Activated CD4-positive, alpha-beta T cell treated with anti-CD3 and anti-CD28 coated beads, Interleukin-2, amount 10 ng/mL, durations not matched to agents 7 days and 5 days (primary cell): ENCODE results near the gene AUTS2. TPM values are rescaled to one million over a fixed set of nuclear protein-coding genes. Genes with fewer than 3 reads are reported as not detected.
"Not testable (repeated sequence)": the region's sequence is repeated elsewhere in the genome, so short reads cannot be mapped to it uniquely, and the experiment has no call there.

Source experiments
- CTCF ChIA-PET: fragments of 350-600 bp; sonication (Branson Sonifier 250); formaldehyde crosslinking; loops from one replicate; lab custom pipeline; 2021; ENCODE audit warnings: antibody characterized with exemption; lab: Charles Lee
- POLR2A ChIA-PET: fragments of 350-600 bp; sonication (Branson Sonifier 250); formaldehyde crosslinking; loops from one replicate; lab custom pipeline; 2021; ENCODE audit warnings: antibody characterized with exemption; lab: Charles Lee
- DNase-seq: peaks from one replicate; pipeline ENCODE4 v3.0.0-alpha.2; 2020
- H3K27ac Mint-ChIP-seq: one replicate; pipeline ENCODE4 v1.8.0; 2021; ENCODE audit warnings: mild to moderate bottlenecking, moderate library complexity, mixed read lengths
- H3K27me3 Mint-ChIP-seq: one replicate; pipeline ENCODE4 v1.8.0; 2021; ENCODE audit warnings: mixed read lengths
- H3K36me3 Mint-ChIP-seq: one replicate; pipeline ENCODE4 v1.8.0; 2021; ENCODE audit warnings: low read depth, mixed read lengths
- H3K4me1 Mint-ChIP-seq: one replicate; pipeline ENCODE4 v1.8.0; 2021; ENCODE audit warnings: mixed read lengths
- H3K4me3 Mint-ChIP-seq: one replicate; pipeline ENCODE4 v1.8.0; 2021; ENCODE audit warnings: mild to moderate bottlenecking, moderate library complexity, mixed read lengths
- H3K9me3 Mint-ChIP-seq: one replicate; pipeline ENCODE4 v1.8.0; 2021; ENCODE audit warnings: mixed read lengths
- total RNA-seq, 2 experiments: library from RNA; stranded (reverse); gene quantifications; one replicate each; pipeline ENCODE4 v1.2.3, GENCODE V29; 2021

AUTS2 gene
- total RNA-seq, 2 experiments from 2014 or later: 13.9 to 18.9 TPM

DNA sequence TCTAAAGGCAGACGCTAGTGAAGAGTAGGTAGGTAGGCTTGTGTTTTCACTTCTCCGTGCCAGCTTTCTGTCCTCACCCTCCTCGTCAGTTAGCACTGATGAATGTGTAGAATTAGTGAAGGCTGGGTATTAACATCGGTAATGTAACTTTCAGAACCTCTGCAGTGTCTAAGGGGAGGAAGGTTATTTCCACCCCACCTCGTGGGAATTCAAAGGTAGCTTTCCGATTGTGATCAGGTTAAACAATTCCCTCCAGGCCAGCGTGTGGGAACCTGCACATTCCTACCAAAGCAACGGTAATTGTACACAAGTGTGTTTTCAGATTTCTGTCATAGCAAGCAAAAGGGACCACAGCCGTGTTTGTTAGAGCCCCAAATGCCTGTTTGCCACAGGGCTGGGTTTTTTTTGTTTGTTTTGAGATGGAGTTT is 1128.7 kb downstream of the AUTS2 start:
- no peaks in the 10 kb centered on the region for H3K36me3 Mint-ChIP-seq
- H3K27ac Mint-ChIP-seq: no peak overlapping the region
- H3K4me3 Mint-ChIP-seq: no peak overlapping the region
- H3K9me3 Mint-ChIP-seq: peaks cover 2% of the 10 kb centered on the region
- POLR2A ChIA-PET: no interaction called here
- CTCF ChIA-PET: no interaction called here
- no peaks in the 10 kb centered on the region for H3K4me1 Mint-ChIP-seq
- no peaks in the 10 kb centered on the region for H3K27me3 Mint-ChIP-seq
- DNase-seq: no peak

DNA sequence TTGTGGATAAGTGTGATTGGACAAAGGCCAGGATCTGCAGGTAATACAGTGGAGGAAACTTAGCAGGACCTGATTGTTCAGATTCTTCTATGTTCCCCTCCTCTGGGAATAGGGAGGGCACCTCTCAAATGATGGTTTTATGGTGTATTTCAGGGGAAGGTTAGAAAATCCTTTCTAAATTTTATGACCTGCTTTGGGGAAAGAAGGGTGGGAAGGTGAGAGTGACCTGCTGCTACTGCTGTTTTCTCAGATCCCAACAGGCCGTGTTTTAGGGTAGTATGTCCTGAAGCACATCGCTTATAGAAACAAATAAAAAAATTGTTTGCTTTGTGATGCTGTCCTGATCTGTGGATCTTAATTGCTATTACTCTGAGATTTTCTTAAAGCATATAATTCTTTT is 1129.6 kb downstream of the AUTS2 start:
- Mint-ChIP-seq H3K27ac (no peak overlapping the region), H3K36me3 (no peaks in the 10 kb centered on the region), H3K9me3 (peaks cover 2% of the 10 kb centered on the region), H3K27me3 (no peaks in the 10 kb centered on the region), H3K4me3 (no peak overlapping the region), H3K4me1 (no peaks in the 10 kb centered on the region)
- no peak for DNase-seq
- CTCF ChIA-PET: no interaction called here
- POLR2A ChIA-PET: no interaction called here

DNA sequence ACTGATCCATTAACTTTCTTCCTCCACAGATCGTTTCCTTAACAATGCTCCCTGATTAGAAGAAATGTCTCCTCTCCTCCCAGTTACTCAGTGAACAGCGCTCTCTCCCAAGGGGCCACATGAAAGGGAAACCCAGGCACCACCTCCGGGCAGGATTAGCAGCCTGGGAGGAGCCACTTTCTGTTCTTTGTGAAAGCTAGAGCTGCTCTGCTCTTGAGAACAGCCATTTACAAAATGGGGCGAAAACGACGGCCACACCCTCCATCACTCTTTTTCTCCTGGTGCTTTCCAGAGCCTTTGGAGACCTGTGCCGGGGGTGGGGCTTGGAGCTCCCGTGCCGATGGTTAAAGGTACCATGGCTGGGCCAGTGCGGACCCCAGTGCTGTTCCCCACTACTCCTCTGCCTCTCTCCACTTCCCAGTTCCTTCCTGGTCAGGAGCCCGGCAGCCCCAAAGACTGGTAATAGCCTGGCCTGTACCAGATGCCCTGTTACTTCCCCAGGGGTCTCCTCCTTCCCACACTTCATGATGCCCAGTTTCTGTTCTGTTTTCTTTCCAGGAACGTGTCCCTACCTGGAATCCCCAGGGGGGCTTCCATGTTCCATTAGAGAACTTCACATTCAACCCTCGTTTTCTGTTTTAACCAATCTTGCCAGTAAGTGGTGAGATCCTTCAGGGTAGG is 1130.7 kb downstream of the AUTS2 start:
- no peaks in the 10 kb centered on the region for H3K4me1 Mint-ChIP-seq
- H3K36me3 Mint-ChIP-seq: no peaks in the 10 kb centered on the region
- no peak overlapping the region for H3K4me3 Mint-ChIP-seq
- POLR2A ChIA-PET: no interaction called here
- CTCF ChIA-PET: no interaction called here
- no peak for DNase-seq
- H3K27me3 Mint-ChIP-seq: no peaks in the 10 kb centered on the region
- H3K9me3 Mint-ChIP-seq: peaks cover 2% of the 10 kb centered on the region
- no peak overlapping the region for H3K27ac Mint-ChIP-seq

DNA sequence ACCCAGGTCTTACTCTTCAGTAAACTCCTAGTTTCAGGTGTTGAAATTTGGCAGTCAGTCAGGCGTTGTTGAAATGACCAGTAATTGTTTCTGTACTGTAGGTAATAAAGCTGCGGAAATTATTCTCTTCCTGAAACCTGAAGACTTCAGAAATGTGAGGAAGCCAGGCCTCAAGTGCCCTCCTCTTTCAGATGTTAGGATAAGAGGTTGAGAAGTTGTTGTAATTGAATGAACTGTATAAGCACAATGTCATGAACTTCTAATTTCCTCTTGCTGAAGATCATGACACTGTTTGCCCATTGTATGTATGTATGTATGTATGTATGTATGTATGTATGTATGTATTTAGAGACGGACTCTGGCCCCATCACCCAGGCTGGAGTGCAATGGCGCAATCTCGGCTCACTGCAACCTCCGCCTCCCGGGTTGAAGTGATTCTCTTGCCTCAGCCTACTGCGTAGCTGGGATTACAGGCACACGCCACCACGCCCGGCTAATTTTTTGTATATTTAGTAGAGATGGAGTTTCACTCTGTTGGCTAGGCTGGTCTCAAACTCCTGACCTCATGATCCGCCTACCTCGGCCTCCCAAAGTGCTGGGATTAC is 1131.4 kb downstream of the AUTS2 start:
- H3K27me3 Mint-ChIP-seq, H3K4me1 Mint-ChIP-seq, DNase-seq, H3K4me3 Mint-ChIP-seq, POLR2A ChIA-PET, H3K9me3 Mint-ChIP-seq, H3K27ac Mint-ChIP-seq, H3K36me3 Mint-ChIP-seq: not testable (repeated sequence)
- CTCF ChIA-PET: interaction anchor here (1.0 kb wide), 1 partner anchor 23 kb away, joined by 3 read pairs; no protein-coding TSS in a partner anchor

DNA sequence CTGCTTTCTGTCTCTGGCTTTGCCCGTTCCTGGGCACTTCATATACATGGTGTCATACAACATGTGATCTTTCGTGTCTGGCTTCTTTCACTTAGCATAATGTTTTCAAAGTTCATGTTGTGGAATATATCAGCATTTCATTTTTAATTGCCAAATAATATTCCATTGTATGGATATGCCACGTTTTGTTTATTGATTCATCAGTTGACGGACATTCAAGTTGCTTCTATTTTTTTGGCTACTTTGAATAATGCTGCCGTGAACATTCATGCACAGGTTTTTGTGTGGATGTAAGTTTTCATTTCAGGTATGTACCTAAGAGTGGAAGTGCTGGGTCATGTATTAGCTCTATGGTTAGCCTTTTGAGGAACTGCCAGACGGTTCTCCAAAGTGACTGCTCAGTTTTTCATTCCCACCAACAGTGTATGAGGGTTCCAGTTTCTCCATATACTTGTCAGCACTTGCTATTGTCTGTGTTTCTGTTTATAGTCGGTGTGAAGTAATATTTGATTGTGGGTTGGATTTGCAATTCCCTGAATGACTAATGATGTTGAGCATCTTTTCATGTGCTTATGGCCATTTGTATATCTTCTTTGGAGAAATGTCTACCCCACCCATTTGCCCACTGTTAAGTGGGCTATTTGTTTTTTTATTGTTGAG is 1132.3 kb downstream of the AUTS2 start:
- Mint-ChIP-seq H3K4me3 (no peak overlapping the region), H3K27me3 (no peaks in the 10 kb centered on the region), H3K36me3 (no peaks in the 10 kb centered on the region), H3K9me3 (peaks cover 2% of the 10 kb centered on the region), H3K27ac (no peak overlapping the region), H3K4me1 (no peaks in the 10 kb centered on the region)
- ChIA-PET POLR2A (no interaction called here), CTCF (interaction anchor here (1.0 kb wide), 1 partner anchor 22 kb away, joined by 3 read pairs; no protein-coding TSS in a partner anchor)
- DNase-seq: no peak

DNA sequence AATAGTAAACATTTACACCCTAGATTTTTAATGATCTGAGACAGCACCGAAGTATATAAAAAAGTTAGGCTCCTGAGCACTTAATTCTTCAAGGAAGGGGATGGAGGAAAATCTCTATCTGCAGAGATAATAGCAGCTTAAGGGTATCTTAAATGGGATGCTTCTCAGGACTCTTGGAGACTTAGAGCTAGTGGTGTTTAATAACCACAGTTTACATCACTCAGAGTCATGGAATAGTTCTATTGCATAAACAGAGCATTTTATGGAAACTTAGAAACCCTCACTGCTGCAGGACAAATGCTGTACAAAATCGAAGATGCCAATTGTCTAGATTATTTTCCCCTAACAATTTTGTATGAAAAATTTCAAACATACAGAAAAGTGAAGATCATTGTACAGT is 1134.8 kb downstream of the AUTS2 start:
- no peak for DNase-seq
- H3K27me3 Mint-ChIP-seq: no peaks in the 10 kb centered on the region
- POLR2A ChIA-PET: no interaction called here
- H3K4me1 Mint-ChIP-seq: peaks cover 12% of the 10 kb centered on the region
- H3K9me3 Mint-ChIP-seq: peaks cover 2% of the 10 kb centered on the region
- H3K27ac Mint-ChIP-seq: no peak overlapping the region
- no peak overlapping the region for H3K4me3 Mint-ChIP-seq
- CTCF ChIA-PET: no interaction called here
- H3K36me3 Mint-ChIP-seq: no peaks in the 10 kb centered on the region

DNA sequence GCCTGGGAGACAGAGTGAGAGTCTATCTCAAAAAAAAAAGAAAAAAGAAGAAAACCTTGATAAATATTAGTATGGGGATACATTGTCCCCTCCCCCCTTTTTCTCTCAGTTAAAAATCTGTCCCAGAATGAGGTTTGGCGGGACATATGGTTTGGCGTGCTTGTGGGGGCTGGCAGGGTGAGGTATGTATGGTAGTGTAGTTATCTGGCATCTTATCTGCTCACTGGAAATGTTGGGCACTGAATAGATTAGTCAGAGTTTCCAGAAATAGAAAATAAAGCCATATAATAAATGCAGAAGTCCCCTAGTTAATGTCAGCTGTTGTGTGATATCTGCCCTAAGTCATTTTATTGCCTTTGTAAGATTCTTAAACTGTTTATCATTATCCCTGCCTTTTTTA is 1136.1 kb downstream of the AUTS2 start:
- H3K36me3 Mint-ChIP-seq: no peaks in the 10 kb centered on the region

DNA sequence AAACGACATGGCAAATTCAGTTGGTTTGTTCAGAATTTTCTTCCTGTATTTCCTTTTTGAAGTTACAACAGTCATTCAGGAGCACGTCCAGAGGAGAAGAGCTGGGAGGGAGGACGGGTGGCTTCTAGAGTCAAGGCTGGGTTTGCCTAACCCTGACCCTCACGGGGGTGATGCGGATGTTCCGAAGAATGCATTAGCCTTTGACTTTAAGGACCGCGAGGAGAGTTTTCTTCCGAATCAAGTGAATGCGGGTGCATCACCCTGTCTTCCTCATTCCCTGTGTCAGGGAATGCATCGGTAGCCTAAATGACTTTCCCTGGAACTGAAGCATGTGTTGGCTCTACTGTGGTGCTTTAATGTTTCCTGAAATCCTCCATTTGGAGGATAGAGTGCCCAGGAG is 1137.0 kb downstream of the AUTS2 start:
- H3K4me1 Mint-ChIP-seq: peaks cover 12% of the 10 kb centered on the region
- DNase-seq: no peak
- no peak overlapping the region for H3K4me3 Mint-ChIP-seq
- peaks cover 1% of the 10 kb centered on the region for H3K9me3 Mint-ChIP-seq
- H3K36me3 Mint-ChIP-seq: no peaks in the 10 kb centered on the region
- ChIA-PET POLR2A (no interaction called here), CTCF (no interaction called here)
- H3K27me3 Mint-ChIP-seq: no peaks in the 10 kb centered on the region
- H3K27ac Mint-ChIP-seq: no peak overlapping the region

More for the DNA sequence above, 1136.1 kb downstream of the AUTS2 start:
- POLR2A ChIA-PET: no interaction called here
- CTCF ChIA-PET: no interaction called here
- Mint-ChIP-seq H3K9me3 (peaks cover 2% of the 10 kb centered on the region), H3K27me3 (no peaks in the 10 kb centered on the region), H3K4me3 (no peak overlapping the region), H3K27ac (no peak overlapping the region), H3K4me1 (peaks cover 12% of the 10 kb centered on the region)
- DNase-seq: no peak

DNA sequence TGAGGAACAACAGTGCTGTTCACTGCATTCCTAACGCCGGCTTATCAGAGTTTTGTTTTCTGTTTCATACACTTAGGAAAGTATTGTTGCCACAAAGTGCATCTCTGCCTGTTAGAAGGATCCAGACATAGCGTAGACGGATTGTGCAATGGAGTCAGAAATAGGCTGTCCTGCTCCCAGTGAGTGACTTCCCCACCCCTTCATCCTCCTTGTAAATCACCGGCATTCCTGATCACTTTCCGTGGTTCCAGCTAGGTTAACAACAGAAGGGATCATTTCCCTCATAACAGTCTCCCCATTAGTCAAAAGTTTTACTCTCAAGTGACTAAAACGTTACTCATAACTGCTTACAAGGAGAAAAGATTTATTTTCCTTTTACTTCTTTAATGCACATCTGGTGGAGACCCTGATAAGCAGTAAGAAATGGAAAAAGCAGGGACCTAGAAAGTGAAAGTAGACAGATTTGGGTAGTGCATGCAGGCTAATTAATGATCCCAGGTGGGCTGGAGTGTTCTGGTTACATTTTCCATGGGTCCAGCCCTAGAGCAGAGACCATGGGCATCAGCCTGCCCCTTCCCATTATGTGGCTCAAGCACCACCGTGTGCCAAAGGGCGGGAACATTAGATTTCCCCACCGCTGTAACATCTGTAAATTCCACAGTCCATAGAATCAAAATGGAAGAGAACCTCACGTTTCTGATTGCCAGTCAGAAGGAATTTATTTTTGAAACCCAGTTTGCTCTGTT is 1138.6 kb downstream of the AUTS2 start:
- H3K9me3 Mint-ChIP-seq: no peaks in the 10 kb centered on the region

DNA sequence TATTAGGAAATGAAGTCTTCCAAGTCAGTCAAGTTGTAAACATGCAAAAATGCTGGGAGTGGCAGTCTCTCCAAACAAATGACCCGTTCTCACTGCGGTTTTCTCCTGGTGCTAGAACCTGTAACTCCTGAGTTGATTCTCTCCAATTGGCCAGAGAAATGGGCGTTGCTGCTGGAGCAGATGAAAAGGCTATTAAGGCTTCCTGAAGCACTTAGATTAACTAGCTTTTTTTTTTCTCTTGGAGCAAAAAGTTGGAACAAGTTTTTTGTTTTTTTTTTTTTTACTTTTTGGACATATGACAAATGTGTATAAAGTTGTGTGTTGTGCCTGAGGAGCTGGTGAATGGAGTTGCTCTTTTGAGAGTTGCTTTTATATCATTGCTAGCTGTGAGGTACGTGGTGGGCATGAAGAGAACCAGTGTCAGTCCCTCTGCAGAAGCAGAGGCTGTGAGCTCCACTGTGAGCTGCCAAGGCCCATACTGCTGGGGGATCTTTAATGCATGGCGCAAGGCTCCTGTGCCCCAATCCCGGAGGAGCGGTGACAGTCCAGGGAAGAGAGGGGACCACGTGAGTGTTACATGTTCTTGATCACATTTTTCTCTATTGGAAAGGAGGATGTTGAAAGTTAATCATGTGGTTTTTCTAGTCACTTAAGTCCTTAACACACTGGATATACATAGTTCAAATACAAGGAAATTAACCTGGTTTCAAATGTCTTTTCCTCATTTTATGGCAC is 1140.0 kb downstream of the AUTS2 start:
- DNase-seq: no peak
- Mint-ChIP-seq H3K4me3 (no peak overlapping the region), H3K36me3 (no peaks in the 10 kb centered on the region), H3K4me1 (peaks cover 12% of the 10 kb centered on the region), H3K9me3 (no peaks in the 10 kb centered on the region), H3K27ac (no peak overlapping the region), H3K27me3 (no peaks in the 10 kb centered on the region)
- ChIA-PET CTCF (interaction anchor here (0.6 to 1.6 kb wide), 2 partner anchors 15 to 31 kb away, joined by 3 to 4 read pairs; no protein-coding TSS in a partner anchor), POLR2A (no interaction called here)

More for the DNA sequence above, 1138.6 kb downstream of the AUTS2 start:
- DNase-seq: no peak
- Mint-ChIP-seq H3K36me3 (no peaks in the 10 kb centered on the region), H3K4me3 (no peak overlapping the region), H3K4me1 (peaks cover 12% of the 10 kb centered on the region), H3K27ac (no peak overlapping the region), H3K27me3 (no peaks in the 10 kb centered on the region)
- CTCF ChIA-PET: no interaction called here
- POLR2A ChIA-PET: no interaction called here

DNA sequence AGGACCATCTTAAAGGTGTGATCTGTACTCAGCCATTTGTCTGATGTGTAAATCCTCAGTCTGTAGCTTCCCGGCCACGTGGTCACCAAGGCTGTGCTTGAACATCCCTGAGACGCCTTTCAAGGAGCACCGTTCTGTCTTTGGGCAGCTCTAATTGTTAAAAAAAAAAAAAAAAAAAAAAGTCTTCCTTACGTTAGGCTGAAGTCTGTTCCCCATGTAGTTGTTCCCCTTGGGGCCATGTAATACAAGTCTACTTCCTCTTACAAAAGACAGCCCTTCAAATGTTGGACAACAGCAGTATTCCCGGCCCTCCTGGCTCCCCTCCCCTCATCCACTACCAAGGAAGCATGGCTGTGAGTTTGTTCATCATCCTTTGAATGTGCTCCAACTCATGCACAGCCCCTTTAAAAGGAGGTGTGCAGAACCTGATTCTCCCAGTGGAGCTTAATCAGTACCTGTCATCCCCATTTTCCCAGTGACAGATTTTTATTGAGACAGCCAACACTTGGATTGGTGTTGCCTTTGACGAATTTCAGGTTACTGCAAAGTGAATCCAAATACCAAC is 1141.5 kb downstream of the AUTS2 start:
- Mint-ChIP-seq H3K4me3 (no peak overlapping the region), H3K4me1 (peaks cover 12% of the 10 kb centered on the region), H3K27ac (no peak overlapping the region), H3K36me3 (no peaks in the 10 kb centered on the region), H3K9me3 (no peaks in the 10 kb centered on the region), H3K27me3 (no peaks in the 10 kb centered on the region)
- CTCF ChIA-PET: interaction anchor here (1.6 kb wide), 1 partner anchor 14 kb away, joined by 3 read pairs; no protein-coding TSS in a partner anchor
- DNase-seq: no peak
- POLR2A ChIA-PET: no interaction called here

DNA sequence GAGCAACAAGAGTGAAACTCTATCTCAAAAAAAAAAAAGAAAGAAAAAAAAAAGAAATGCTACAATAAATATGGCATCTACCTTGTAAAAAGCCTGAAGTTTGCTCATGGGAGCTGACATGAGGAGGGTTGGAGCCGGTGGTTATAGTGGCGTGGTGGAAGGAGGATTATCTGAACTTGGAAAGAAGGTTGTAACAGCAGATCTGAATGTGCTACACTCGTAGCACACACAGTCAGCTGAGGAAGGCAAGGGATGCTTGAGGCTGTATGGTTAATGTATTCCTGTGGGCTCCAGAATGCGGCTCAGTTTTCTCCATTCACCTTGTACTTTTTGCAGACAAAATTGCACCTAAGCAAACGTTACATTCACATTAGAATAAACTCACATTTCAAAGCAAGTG is 1143.4 kb downstream of the AUTS2 start:
- ChIA-PET POLR2A (no interaction called here), CTCF (no interaction called here)
- Mint-ChIP-seq H3K4me3 (no peak overlapping the region), H3K27me3 (no peaks in the 10 kb centered on the region), H3K36me3 (no peaks in the 10 kb centered on the region), H3K9me3 (no peaks in the 10 kb centered on the region), H3K4me1 (peaks cover 7% of the 10 kb centered on the region), H3K27ac (no peak overlapping the region)
- no peak for DNase-seq
